NCI-H2081 (cell line): ENCODE results near the gene SACM1L.

Experiments
- DNase-seq, 2 experiments: peaks; one replicate each; lab custom pipeline; 2025; lab: John Stamatoyannopoulos, UW

SACM1L gene

GRCh38 chr3:45787551-45787950, 98.4 kb downstream of the SACM1L start:
- DNase-seq, result no peak

- DNase-seq, result no peak
These were observed 100.1 kb downstream of the SACM1L start for GRCh38 chr3:45789235-45789812.

GRCh38 chr3:45790596-45790995, 101.4 kb downstream of the SACM1L start:
- DNase-seq, result peak in 1 of 2 experiments; percentile 54

- no peak for DNase-seq
These were observed 102.8 kb downstream of the SACM1L start for GRCh38 chr3:45792036-45792435.

- DNase-seq, result no peak
These were observed 103.4 kb downstream of the SACM1L start for GRCh38 chr3:45792516-45793172.

GRCh38 chr3:45793482-45794176, 104.4 kb downstream of the SACM1L start:
- no peak for DNase-seq

- DNase-seq, result no peak
These were observed 105.0 kb downstream of the SACM1L start for GRCh38 chr3:45794177-45794560.

- no peak for DNase-seq
These were observed 105.5 kb downstream of the SACM1L start for GRCh38 chr3:45794660-45795059.
